VCaP (cell line): ENCODE measurements around the gene LMBRD2.

Experiments
- H3K27ac ChIP-seq: fragments of 450-650 bp; 2 replicates; pipeline ENCODE4 v1.5.1; 2017
- TF ChIP-seq, protein P1 (sequence below): fragments of 450-650 bp; conservative IDR thresholded peaks from 2 replicates; pipeline ENCODE4 v1.5.1; 2017; ENCODE audit warnings: mild to moderate bottlenecking, moderate library complexity

LMBRD2 gene

GRCh38 chr5:36068751-36069281 lies 82.9 kb downstream of the LMBRD2 start:
- no peak overlapping the region for H3K27ac ChIP-seq
- TF ChIP-seq, protein P1, sequence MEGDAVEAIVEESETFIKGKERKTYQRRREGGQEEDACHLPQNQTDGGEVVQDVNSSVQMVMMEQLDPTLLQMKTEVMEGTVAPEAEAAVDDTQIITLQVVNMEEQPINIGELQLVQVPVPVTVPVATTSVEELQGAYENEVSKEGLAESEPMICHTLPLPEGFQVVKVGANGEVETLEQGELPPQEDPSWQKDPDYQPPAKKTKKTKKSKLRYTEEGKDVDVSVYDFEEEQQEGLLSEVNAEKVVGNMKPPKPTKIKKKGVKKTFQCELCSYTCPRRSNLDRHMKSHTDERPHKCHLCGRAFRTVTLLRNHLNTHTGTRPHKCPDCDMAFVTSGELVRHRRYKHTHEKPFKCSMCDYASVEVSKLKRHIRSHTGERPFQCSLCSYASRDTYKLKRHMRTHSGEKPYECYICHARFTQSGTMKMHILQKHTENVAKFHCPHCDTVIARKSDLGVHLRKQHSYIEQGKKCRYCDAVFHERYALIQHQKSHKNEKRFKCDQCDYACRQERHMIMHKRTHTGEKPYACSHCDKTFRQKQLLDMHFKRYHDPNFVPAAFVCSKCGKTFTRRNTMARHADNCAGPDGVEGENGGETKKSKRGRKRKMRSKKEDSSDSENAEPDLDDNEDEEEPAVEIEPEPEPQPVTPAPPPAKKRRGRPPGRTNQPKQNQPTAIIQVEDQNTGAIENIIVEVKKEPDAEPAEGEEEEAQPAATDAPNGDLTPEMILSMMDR, result no peak

DNA sequence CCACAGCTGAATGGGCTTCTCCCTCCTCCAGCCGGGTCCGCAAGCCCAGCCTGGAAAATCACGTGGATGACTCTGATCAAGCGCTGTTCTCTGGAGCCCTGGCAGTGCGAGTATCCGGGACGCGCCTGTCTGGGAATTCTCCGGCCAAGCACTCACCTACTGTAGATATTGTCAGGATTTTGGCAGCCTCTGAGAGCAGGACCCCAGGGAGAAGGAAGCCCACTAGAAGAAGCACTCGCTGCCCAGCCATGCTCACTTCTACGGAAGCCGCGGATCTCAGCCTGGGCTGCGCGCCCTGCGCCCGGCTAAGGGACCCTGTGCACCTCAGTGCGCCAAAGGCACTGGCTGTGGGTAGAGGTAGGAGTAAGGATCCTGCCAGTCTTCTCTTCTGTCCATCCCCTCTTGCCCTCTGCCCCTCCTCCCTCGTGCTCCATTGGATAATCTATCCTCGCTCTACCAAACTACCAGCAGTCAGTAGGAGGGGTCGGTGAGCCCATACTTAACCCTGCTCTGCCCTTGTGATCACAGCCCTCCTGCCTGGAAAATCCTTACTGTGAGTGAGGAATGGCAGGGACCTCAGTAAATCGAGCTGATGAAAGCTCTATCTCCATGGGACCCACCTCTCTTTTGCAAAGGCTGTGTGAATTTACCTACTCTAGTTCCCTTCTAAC lies 85.0 kb downstream of the LMBRD2 start, which contains the start of gene UGT3A2:
Gene UGT3A2, minus strand, starts transcription at position 343 of the 671 bp plus-strand sequence. Its CDS starts 93 bp downstream, at position 250.
- TF ChIP-seq, protein P1, result no peak
- no peak within 1 kb of the TSS for H3K27ac ChIP-seq

GRCh38 chr5:36066001-36066539 lies 85.6 kb downstream of the LMBRD2 start:
- H3K27ac ChIP-seq, result no peak overlapping the region
- TF ChIP-seq, protein P1, result no peak

DNA sequence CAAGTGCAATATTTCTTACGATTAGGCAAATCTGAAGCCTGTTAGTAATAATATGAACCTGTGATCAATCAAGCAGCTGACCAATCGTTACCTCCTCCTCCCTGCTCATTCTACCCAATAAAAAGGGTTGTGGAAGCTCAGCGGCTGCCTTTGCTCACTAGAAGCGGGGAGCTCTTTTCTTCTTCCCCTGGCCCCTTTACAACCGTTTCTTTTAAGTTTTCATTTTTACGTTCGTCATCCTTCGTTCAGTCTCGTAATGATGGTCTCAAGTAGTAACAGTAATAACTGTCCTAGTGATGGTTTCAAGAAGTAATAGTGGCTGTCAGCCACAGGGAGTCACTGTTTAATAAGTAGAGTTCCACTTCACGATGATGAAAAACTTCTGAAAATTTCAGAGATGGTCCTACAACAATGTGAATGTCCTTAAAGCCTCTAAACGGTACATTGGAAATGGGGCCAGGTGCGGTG lies 91.2 kb downstream of the LMBRD2 start:
- peak overlapping the region; percentile 45; the same call in 1 of the 2 replicates for H3K27ac ChIP-seq
- TF ChIP-seq, protein P1, result peak; percentile 68

DNA sequence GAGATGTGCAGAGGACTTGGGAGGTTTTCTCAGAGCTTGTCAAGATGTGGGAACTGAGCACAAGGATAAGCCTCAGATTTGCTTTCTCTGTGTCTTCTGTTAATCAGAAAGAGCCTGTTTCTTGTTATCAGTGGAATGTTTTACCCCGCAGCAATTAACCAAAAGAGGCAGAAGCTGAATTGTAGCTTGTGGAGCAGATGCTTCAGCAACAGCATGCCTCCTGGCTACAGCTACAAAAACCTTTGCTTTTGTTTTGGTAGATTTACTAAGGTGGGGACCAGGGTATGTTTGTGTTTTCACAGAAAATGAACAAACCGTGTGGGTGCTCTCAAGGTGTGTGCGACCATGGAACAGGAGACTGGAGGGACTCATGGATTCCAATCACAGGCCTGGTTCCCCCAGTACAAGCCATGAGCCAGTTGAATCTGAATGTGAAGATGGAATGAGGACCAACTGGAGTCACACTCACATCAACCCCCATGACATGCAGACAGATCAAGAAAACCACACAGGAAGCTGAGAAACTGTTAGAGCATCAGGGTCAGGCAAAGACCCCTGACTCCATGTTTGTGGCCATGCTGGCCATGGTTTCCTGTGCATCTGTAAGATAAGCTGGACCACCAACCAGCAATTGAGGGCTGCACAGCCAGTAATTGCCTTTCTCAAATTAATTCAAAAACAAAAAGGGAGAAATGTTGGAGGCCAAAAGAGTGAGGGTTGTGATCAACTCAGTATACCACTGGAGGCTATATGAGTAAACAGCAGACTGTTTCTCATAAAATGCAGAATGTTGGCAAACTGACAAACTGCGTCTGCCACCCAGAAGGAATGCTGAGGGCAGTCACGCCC lies 91.9 kb downstream of the LMBRD2 start:
- TF ChIP-seq, protein P1, result no peak
- H3K27ac ChIP-seq, result peak overlapping the region; percentile 45; the same call in 1 of the 2 replicates

DNA sequence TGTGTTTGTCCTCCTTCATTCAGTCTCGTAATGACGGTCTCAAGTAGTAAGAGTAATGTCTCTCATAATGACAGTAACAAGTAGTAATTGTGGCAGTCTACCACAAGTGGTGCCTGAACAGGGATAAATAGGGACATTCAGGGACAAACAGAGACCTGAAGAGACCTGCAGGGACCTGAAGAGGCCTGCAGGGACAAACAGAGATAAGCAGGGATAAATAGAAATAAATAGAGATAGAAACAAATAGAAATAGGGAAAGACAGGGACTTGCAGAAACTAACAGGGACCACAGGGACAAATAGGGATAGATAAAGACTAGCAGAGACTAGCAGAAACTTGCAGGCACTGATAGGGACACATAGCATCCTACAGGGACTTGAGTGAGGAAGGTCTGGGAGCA lies 92.9 kb downstream of the LMBRD2 start:
- TF ChIP-seq, protein P1, result no peak
- peak overlapping the region; percentile 45; the same call in 1 of the 2 replicates for H3K27ac ChIP-seq

DNA sequence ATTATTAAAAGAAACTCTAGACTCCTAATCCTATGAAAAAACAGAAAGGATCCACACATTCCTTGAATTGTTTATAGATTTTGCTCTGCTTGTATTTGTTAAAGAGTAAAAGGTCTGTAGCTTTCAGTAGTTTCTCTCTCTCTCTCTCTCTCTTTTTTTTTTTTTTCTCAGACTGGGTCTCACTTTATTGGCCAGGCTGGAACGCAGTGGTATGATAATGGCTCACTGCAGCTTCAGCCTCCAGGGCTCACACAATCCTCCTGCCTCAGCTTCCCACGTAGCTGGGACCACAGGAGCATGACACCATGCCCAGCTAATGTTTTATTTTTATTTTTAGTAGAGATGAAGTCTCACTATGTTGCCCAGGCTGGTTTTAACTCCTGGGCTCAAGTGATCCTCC lies 94.3 kb downstream of the LMBRD2 start:
- TF ChIP-seq, protein P1, result no peak
- H3K27ac ChIP-seq, result no peak overlapping the region
